Measurements from ENCODE around the gene ST6GALNAC3.

The ST6GALNAC3 gene

GRCh38 chr1:76256289-76257223 is 182.0 kb downstream of the ST6GALNAC3 start:
- no peak for DNase-seq

GRCh38 chr1:76257823-76258222 is 183.3 kb downstream of the ST6GALNAC3 start:
- no peak for DNase-seq

GRCh38 chr1:76259270-76259669 is 184.7 kb downstream of the ST6GALNAC3 start:
- no peak for DNase-seq

GRCh38 chr1:76260279-76260678 is 185.7 kb downstream of the ST6GALNAC3 start:
- no peak for DNase-seq

GRCh38 chr1:76262601-76263000 is 188.1 kb downstream of the ST6GALNAC3 start:
- no peak for DNase-seq

GRCh38 chr1:76264642-76265041 is 190.1 kb downstream of the ST6GALNAC3 start:
- DNase-seq = no peak

- DNase-seq = no peak
Observed at GRCh38 chr1:76266762-76267161, 192.2 kb downstream of the ST6GALNAC3 start.

GRCh38 chr1:76267631-76268030 is 193.1 kb downstream of the ST6GALNAC3 start:
- DNase-seq = no peak

GRCh38 chr1:76268341-76268740 is 193.8 kb downstream of the ST6GALNAC3 start:
- DNase-seq = no peak

- DNase-seq = no peak
Observed at GRCh38 chr1:76269155-76269554, 194.6 kb downstream of the ST6GALNAC3 start.

GRCh38 chr1:76274302-76274701 is 199.8 kb downstream of the ST6GALNAC3 start:
- DNase-seq = no peak

GRCh38 chr1:76274718-76275117 is 200.2 kb downstream of the ST6GALNAC3 start:
- no peak for DNase-seq

- no peak for DNase-seq
Observed at GRCh38 chr1:76278711-76279100, 204.2 kb downstream of the ST6GALNAC3 start.

- DNase-seq = no peak
Observed at GRCh38 chr1:76279101-76279748, 204.7 kb downstream of the ST6GALNAC3 start.

GRCh38 chr1:76281306-76281705 is 206.8 kb downstream of the ST6GALNAC3 start:
- no peak for DNase-seq

GRCh38 chr1:76284842-76285241 is 210.3 kb downstream of the ST6GALNAC3 start:
- DNase-seq = no peak

GRCh38 chr1:76285578-76286135 is 211.1 kb downstream of the ST6GALNAC3 start:
- no peak for DNase-seq

- no peak for DNase-seq
Observed at GRCh38 chr1:76287917-76288316, 213.4 kb downstream of the ST6GALNAC3 start.

- DNase-seq = no peak
Observed at GRCh38 chr1:76288758-76289483, 214.4 kb downstream of the ST6GALNAC3 start.

GRCh38 chr1:76289692-76290091 is 215.1 kb downstream of the ST6GALNAC3 start:
- DNase-seq = no peak

GRCh38 chr1:76290271-76290670 is 215.7 kb downstream of the ST6GALNAC3 start:
- no peak for DNase-seq

- DNase-seq = no peak
Observed at GRCh38 chr1:76291191-76291590, 216.6 kb downstream of the ST6GALNAC3 start.

GRCh38 chr1:76291737-76292136 is 217.2 kb downstream of the ST6GALNAC3 start:
- DNase-seq = no peak

Data from NCI-H2029 (cell line).